GM21825 (cell line): ENCODE measurements around the gene SEC63.
"Not testable (repeated sequence)": the region's sequence is repeated elsewhere in the genome, so short reads cannot be mapped to it uniquely, and the experiment has no call there.

Experiments used
- ATAC-seq: cut with Tn5 transposase; IDR thresholded peaks from one replicate; pipeline ENCODE4 v1.9.1; 2021; ENCODE audit warnings: mild to moderate bottlenecking, moderate library complexity; ENCODE audit not compliant: unreplicated experiment

Gene SEC63

DNA sequence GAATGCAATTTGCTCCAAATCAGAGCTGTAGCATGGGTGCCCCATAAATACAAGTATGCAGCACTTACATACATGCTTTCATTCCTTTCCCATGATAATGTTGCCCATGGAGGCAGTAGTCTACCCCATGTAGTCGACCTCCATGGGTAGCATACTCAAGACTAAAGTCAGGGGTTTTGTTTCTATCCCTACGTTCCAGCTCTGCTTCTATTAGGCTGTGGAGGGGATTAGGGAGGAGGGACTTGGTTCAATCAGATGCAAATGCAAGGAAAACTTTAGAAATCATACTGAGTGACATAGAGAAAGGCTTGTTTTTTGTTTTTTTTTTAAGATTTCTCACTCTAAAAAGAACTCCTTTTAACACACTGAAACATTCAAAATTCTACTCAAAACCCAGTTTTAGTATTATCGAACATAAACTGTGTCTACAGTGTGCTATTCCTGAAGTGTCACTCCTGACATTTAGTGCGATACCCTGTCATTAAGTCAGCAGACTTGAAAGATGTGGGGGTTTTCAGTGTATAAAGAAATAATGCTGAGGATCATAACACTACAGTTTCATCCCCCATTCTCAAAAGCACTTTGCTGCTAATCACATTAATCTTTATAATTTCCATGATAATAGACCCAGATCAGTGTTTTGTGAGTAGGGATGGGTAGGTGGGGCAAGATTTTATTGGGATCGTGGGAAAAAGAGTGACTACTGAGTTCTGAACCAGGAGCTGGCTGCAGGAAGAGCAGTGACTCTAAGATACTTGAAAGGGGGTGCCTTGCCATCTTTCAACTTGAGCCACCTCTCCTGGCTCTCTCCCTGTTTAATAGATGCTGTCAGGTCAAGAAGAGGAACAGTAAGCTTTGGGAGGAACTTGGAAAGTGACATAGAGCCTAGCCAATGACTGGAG, 93.5 kb downstream of the SEC63 start:
- ATAC-seq = no peak

DNA sequence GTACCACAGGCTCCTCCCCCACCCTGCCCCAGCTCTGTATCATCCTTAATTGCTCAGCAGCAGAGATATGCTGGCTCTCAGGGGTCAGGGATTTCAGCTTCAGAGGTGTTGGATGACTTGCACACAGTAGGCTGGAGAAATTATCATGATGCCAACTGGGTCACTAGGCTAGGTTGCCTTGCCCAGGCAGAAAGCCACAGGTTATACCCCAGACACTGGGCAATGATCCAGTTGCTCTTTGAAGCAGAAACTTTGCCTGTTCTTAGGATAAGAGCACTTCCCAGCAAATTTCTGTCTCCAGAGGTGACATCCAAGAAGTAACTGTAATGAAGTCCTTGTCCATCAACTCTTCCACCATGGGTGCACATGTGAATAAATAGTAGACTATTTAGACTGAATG, 95.6 kb downstream of the SEC63 start:
- ATAC-seq = no peak

DNA sequence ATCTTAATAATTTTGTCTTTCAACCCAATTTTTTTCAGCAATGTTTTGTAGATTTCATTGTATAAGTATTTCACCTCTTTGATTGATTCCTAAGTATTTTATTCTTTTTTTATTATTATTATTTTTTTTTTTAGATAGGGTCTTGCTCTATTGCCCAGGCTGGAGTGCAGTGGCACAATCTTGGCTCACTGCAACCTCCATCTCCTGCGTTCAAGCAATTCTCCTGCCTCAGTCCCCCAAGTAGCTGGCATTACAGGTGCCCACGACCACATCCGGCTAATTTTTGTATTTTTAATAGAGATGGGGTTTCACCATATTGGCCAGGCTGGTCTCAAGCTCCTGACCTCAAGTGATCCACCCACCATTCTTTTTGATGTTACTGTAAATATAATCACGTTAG, 97.0 kb downstream of the SEC63 start:
- ATAC-seq = not testable (repeated sequence)

DNA sequence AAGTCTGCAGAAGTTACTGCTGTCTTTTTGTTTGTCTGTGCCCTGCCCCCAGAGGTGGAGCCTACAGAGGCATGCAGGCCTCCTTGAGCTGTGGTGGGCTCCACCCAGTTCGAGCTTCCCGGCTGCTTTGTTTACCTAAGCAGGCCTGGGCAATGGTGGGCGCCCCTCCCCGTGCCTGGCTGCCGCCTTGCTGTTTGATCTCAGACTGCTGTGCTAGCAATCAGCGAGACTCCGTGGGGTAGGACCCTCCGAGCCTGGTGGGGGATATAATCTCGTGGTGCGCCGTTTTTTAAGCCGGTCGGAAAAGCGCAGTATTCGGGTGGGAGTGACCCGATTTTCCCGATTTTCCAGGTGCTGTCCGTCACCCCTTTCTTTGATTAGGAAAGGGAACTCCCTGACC, 97.9 kb downstream of the SEC63 start:
- not testable (repeated sequence) for ATAC-seq

DNA sequence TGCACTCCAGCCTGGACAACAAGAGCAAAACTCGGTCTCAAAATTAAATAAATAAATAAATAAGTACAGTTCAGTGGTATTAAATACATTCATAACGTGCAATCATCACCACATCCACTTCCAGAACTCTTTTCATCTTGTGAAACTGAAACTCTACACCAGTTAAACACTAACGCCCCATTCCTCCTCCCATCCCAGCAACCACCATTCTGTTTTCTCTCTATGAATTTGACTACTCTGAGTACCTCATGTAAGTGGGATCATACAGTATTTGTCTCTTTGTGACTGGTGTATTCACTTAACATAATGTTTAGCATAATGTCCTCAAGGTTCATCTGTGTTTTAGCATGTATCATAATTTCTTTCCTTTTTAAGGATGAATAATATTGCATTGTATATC, 104.8 kb downstream of the SEC63 start:
- ATAC-seq = no peak

GRCh38 chr6:107849325-107849724, 108.7 kb downstream of the SEC63 start:
- ATAC-seq = no peak

DNA sequence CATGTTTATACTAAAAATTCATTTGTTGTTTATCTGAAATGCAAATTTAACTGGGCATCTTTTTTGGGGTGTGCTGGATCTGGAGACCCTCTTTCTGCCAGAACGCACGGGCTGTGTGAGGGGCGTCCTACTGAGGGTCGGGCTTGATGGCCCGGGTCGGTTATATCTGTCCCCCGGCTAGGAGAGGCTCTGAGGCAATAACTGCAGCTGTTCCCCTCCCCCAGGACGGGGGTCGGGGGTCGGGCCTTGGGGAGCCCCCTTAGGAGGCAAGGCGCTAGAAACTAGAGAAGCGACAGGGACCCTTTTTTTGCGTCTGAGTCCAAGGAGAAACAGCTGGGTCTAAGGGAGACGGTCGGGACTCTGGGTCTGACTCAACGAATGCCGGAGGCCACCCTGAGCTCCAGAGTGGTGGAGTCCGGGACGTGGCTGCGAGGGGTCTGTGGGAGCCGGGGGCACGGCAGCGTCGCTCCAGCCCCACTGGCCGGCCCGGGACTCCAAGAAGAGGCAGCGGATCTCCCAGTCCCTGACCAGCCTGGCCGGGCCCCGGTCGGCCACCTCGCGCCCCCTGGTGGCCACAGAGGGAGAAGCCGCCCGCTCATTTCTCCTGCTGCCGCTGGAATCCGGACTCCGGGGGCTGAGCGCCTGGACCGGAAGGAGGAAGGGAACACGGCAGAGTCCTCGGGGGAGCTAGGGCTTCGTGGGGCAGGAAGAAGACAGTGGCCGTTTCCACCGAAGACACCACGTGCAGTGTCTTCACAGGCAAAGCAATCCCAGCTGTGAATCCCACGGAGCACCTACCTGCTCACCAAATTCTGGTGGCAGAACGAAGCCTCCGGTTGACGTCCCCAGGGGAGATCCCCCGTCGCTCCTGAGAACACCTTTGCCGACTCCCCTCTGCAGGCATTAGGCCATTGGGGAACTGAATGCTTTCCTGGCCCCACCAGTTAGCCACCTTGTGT, 109.9 kb downstream of the SEC63 start:
- peak; percentile 81 for ATAC-seq

DNA sequence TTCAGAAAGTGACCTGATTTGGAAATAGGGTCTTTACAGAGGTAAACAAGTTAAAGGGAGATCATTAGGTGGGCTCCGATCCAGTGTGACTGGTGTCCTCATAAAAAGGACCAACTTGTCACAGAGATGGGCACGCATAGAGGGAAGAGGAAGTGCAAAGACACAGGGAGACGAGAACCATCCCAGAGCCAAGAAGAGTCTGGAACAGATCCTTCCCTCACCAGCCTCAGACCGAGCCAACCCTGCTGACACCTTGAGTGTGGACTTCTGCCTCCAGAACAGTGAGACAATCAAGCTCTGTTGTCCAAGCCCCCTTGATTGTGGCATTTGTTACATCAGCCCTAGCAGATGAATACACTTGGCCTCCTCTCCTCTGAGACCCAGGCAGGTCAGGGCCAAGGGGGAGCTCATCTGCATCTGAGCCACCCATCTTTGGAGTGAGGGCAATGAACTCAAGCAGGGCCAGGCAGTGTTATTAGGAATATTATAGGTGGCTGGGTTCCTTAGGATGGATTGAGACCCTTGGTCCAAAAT, 111.7 kb downstream of the SEC63 start:
- no peak for ATAC-seq

DNA sequence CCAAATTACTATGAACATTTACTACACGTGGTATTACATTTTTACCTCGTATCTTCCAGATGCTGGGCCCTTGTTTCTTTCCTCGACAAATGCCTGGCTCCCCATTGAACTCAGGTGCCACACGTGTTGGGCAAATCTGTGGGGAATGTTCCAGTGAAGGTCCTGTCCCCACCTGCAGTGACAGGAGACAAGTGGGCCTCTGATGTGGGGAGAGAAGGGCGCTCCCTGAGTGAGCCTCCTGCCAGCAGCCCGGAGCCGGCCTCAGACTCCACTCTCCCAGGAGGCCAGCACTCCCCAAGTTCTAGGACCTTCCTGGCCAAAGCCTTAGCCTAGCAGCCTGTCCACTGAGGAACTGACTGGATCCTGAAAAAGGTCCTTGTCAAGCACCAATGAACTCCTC, 112.2 kb downstream of the SEC63 start:
- ATAC-seq = no peak

DNA sequence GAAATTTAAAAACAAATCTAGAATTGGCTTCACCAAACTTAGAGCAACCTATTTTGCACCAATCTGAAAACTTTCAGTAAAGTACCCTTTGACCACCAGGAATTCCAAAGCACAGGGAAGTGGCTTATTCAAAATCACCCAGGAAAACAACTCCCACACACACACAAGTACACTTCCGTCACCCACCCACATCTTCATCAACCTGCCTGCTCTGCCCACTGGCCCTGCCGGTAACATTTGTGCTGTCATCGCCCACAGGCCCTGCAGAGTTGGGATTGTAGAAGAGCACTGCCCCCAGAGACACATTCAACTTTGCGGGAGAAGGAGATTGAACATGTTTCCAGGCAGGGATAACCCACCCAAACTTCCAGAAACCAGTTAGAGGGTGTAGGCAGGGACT, 114.6 kb downstream of the SEC63 start:
- ATAC-seq = no peak

- ATAC-seq = no peak
Observed at GRCh38 chr6:107841275-107841670, 116.7 kb downstream of the SEC63 start.

GRCh38 chr6:107840636-107841274, 117.3 kb downstream of the SEC63 start:
- no peak for ATAC-seq

DNA sequence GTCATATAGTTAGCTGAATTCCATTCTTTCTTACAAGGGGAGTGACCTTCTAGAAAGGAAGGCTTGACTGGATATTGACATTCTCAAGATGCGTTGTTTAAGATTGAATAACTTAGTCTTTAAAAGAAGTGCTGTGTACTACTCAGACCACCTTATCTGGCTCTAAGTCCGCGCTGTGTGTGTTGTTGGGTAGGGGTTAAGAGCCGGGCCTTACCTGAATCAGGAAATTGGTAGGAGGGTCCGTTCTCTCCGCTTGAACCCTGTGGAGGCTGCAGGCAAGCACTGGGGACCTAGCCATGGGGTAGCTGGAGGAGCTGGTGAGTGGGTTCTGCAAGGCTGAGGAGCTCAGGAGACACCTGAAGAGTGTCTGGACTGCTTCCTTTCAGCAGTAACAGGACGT, 124.9 kb downstream of the SEC63 start:
- ATAC-seq = no peak

DNA sequence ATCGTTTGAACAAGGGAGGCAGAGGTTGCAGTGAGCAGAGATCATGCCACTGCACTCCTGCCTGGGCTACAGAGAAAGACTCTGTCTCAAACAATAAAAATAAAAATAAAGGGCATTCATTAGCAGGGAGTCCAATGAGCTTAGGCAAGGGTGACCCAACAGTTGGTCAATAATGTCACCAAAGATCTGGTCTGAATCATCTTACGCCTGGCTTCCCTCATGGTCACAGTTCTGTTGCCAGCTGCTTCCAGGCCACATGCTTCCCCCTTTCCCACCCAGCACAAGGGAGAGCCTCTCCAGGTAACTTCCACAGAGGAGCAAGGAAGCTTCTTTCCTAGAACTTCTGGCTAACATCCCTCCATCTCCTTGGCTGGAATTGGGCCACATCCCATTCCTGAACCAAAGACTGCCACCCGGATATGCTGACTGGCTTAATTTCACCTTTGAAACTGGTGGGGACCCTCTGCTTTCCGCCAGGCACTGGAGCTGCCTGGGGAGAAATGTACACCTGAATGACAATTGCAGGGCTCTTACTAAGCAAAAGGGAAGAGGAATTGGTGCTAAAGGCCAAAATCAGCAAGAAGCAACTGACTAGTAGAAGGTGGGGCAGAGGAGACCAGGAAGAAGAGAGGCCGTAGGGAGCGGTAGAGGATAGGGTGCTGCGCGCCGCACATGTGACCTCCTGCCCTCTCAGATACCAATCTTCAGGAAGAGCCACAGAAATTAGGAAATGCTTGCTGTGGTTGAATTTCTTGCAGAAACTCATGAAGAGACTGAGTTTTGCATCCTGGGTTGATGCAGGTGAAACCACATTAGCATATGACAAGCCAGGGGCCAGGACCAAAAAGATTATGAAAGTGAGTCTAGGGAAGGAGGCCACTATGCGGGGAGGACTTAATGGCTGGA, 125.6 kb downstream of the SEC63 start:
- no peak for ATAC-seq

- ATAC-seq = no peak
Observed at GRCh38 chr6:107830060-107830459, 127.9 kb downstream of the SEC63 start.

DNA sequence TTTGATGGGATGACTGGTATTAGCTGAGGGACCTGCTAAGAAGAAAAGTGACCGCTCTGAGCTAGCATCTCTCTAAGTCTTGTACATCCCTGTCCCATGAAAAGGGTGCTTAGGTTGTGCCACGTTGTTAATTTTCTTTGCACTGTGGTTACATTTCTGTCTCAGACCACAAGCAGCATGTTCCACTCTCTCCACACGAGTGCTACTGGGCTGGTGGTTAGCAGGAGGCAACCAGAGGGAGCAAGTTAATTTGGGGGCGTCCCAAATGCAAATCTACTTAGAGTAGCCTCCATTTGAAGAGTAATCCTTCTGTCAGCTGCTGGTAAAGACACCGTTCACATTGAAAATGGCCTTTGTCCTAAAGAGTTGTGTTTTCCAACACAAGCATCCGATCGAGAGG, 130.5 kb downstream of the SEC63 start:
- ATAC-seq = no peak

GRCh38 chr6:107823047-107823557, 134.9 kb downstream of the SEC63 start:
- ATAC-seq = no peak

DNA sequence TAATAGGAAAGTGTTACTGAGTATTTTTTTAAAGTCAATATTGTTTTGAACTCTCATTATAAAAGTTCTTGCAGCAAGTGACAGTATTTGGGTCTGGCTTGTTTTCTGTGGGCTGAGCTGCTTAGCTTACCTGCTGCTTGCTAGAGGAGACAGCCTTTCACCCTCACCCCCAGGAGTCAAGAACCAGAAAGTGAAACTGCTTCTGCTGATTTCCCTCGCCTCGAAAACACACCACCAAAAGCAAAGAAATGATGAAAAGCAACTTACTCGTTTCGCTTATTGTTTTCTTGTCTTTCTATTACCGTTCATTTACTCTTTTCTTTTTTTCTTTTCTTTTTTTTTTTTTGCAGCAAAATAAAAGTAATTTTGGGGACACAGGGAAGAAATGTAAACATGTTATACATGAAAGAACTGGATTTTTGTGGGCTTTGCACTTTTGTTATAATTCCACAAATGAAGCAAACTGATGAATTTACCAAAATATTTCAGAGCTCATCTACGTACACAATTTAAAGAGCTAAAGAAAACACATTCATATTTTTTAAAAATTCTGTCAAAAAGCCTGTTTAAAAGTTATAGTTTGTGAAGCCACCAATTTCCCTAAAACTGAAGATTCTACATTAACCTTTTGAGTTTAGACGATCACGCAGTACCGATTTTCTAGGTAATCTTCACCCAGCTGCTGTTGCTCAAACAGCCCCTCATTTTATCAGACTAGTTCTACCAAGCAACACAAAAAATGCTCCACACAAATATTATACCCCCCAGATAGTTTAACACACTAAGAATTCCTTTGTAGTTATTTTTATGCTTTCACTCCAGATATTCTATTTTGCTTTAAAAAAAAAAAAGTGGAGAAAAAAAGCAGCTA, 135.6 kb downstream of the SEC63 start:
- ATAC-seq = no peak

DNA sequence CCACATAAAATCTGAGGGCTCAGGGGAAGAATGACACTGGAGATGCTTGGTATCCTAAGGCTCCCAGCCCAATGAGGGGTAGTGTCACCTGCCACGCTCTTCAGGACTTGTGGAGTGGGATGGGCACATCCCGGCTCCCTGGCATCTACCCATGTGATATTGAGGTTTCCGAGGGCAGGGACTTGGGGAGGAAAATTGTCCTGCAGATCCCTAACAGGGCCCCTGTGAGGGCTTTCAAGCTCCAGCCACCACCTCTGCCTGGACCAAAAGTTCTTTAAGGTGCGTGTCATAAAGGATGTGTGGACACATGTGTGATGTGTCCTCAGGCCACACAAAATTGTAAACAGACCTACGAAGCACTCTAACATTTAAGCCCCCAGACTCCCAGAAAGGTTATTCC, 136.4 kb downstream of the SEC63 start:
- ATAC-seq = no peak
